GM21381 (cell line): ENCODE results near the gene ACTR3C.
"Not testable (repeated sequence)": the region's sequence is repeated elsewhere in the genome, so short reads cannot be mapped to it uniquely, and the experiment has no call there.

ENCODE experiments used
- ATAC-seq: cut with Tn5 transposase; IDR thresholded peaks from one replicate; pipeline ENCODE4 v1.9.1; 2021; ENCODE audit warnings: mild to moderate bottlenecking, moderate library complexity; ENCODE audit not compliant: unreplicated experiment

ACTR3C gene

GRCh38 chr7:150287815-150288214 is 35.5 kb downstream of the ACTR3C start:
- ATAC-seq = not testable (repeated sequence)

- not testable (repeated sequence) for ATAC-seq
Observed at GRCh38 chr7:150285849-150286754, 37.2 kb downstream of the ACTR3C start.

- ATAC-seq = not testable (repeated sequence)
Observed at GRCh38 chr7:150283608-150284007, 39.7 kb downstream of the ACTR3C start.

- not testable (repeated sequence) for ATAC-seq
Observed at GRCh38 chr7:150283111-150283510, 40.2 kb downstream of the ACTR3C start.

GRCh38 chr7:150281681-150282403 is 41.5 kb downstream of the ACTR3C start:
- not testable (repeated sequence) for ATAC-seq

GRCh38 chr7:150278383-150278782 is 45.0 kb downstream of the ACTR3C start:
- ATAC-seq = not testable (repeated sequence)

GRCh38 chr7:150276132-150276695 is 47.1 kb downstream of the ACTR3C start:
- ATAC-seq = not testable (repeated sequence)

- ATAC-seq = not testable (repeated sequence)
Observed at GRCh38 chr7:150271898-150272297, 51.4 kb downstream of the ACTR3C start.

GRCh38 chr7:150270101-150270824 is 53.1 kb downstream of the ACTR3C start:
- not testable (repeated sequence) for ATAC-seq

- not testable (repeated sequence) for ATAC-seq
Observed at GRCh38 chr7:150268798-150269197, 54.5 kb downstream of the ACTR3C start.

- not testable (repeated sequence) for ATAC-seq
Observed at GRCh38 chr7:150268287-150268686, 55.1 kb downstream of the ACTR3C start.

GRCh38 chr7:150266953-150267665 is 56.2 kb downstream of the ACTR3C start:
- not testable (repeated sequence) for ATAC-seq

GRCh38 chr7:150262656-150263055 is 60.7 kb downstream of the ACTR3C start:
- not testable (repeated sequence) for ATAC-seq

GRCh38 chr7:150247745-150248144 is 75.6 kb downstream of the ACTR3C start:
- not testable (repeated sequence) for ATAC-seq

GRCh38 chr7:150245208-150245607 is 78.1 kb downstream of the ACTR3C start:
- not testable (repeated sequence) for ATAC-seq

GRCh38 chr7:150242935-150243334 is 80.4 kb downstream of the ACTR3C start:
- ATAC-seq = not testable (repeated sequence)

- not testable (repeated sequence) for ATAC-seq
Observed at GRCh38 chr7:150225444-150225843, 97.9 kb downstream of the ACTR3C start.

GRCh38 chr7:150222083-150222972 is 101.0 kb downstream of the ACTR3C start:
- not testable (repeated sequence) for ATAC-seq

- not testable (repeated sequence) for ATAC-seq
Observed at GRCh38 chr7:150220673-150221181, 102.6 kb downstream of the ACTR3C start.
